HL-60 (cell line): ENCODE data around the gene HOXB5.

Experiments used
- GABPA ChIP-seq: IDR thresholded peaks from 2 replicates; pipeline ENCODE4 v1.6.1; 2012; ENCODE audit warnings: low read depth
- POLR2AphosphoS5 ChIP-seq: IDR thresholded peaks from 2 replicates; pipeline ENCODE4 v1.6.1; 2012; ENCODE audit warnings: low read depth
- REST ChIP-seq: IDR thresholded peaks from 2 replicates; pipeline ENCODE4 v1.6.1; 2012; ENCODE audit warnings: low read depth; ENCODE audit not compliant: insufficient replicate concordance
- TF ChIP-seq, protein P1 (sequence below): IDR thresholded peaks from one replicate; pipeline ENCODE4 v1.5.1; 2011; ENCODE audit warnings: low read length, control low read depth, inconsistent platforms; ENCODE audit not compliant: insufficient read depth

DNA sequence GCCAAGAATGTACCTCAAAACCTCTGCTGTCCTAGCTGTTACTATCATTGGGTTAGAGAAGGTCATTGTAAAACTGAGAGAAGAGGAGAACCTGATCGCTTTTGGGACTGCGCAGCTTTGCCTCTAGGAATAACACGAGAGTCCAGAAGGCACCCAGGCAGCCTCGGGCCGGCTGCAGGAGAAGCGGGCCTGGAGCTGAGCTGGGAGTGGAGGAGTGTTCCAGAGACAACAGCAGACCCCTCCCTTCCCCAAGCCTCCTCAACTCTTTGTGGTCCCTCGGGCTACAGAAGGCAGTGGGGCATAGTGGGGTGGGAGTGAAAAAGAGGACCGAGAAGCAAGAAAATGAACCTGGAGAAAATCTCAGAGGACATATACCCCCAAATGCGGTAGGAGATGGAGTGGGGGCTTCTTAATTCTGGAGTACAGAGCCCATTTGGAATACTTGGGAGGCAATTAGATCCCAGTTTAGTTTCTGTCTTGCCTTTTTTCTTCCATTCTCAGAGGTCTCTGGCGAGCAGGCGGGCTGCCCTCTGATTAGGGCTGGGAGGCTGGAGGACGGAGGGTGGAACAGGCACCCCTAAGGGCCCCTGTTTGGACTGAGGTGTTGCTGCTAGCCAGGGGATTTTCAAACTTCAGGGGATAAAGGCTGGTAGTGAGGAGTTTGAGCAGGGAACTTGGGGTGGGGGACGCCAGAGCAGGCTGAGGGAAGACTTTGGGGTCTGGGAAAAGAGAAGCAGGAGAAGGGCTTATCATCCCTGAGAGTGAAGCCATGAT is 35.3 kb downstream of the HOXB5 start:
- TF ChIP-seq, protein P1, sequence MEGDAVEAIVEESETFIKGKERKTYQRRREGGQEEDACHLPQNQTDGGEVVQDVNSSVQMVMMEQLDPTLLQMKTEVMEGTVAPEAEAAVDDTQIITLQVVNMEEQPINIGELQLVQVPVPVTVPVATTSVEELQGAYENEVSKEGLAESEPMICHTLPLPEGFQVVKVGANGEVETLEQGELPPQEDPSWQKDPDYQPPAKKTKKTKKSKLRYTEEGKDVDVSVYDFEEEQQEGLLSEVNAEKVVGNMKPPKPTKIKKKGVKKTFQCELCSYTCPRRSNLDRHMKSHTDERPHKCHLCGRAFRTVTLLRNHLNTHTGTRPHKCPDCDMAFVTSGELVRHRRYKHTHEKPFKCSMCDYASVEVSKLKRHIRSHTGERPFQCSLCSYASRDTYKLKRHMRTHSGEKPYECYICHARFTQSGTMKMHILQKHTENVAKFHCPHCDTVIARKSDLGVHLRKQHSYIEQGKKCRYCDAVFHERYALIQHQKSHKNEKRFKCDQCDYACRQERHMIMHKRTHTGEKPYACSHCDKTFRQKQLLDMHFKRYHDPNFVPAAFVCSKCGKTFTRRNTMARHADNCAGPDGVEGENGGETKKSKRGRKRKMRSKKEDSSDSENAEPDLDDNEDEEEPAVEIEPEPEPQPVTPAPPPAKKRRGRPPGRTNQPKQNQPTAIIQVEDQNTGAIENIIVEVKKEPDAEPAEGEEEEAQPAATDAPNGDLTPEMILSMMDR: no peak
- TF ChIP-seq POLR2AphosphoS5 (no peak), GABPA (no peak), REST (no peak)
